ENCODE measurements around the gene SYAP1. TPM values are rescaled to one million over a fixed set of nuclear protein-coding genes. Genes with fewer than 3 reads are reported as not detected.

Gene SYAP1
- total and polyA plus RNA-seq, 2 experiments from 2014 or later = 18.0 to 48.3 TPM

- Histone ChIP-seq H3K9me2 (ENCODE audit: insufficient read depth) (no peaks in the 10 kb centered on the region), H3K27me3 (ENCODE audit: insufficient read depth) (no peaks in the 10 kb centered on the region), H3K4me1 (ENCODE audit: insufficient read depth) (no peaks in the 10 kb centered on the region), H3F3A (replicated peaks; ENCODE audit: low read depth) (no peaks in the 10 kb centered on the region), H2AFZ (no peak overlapping the region), H3K4me3 (no peak overlapping the region), H3K79me2 (replicated peaks; ENCODE audit: insufficient read depth) (no peaks in the 10 kb centered on the region), H4K20me1 (replicated peaks; ENCODE audit: insufficient read depth) (no peaks in the 10 kb centered on the region), H3K4me2 (no peak overlapping the region), H3K27ac (ENCODE audit: low read depth) (no peak overlapping the region), H3K36me3 (ENCODE audit: insufficient read depth) (no peaks in the 10 kb centered on the region; the same call in 1 of the 2 replicates)
- H3K36me3 Mint-ChIP-seq (ENCODE audit: low read depth) = peaks cover 72% of the 10 kb centered on the region
- no peaks in the 10 kb centered on the region for H3K9me3 Mint-ChIP-seq
- no peaks in the 10 kb centered on the region for H3K27me3 Mint-ChIP-seq (ENCODE audit: insufficient read depth, low read depth, poor library complexity)
- no peak for TF ChIP-seq CREB1 (CRISPR knock-in tag; IDR thresholded peaks at IDR 0.05; ENCODE audit: low read depth)
- TF ChIP-seq NANOG (IDR thresholded peaks at IDR 0.05; ENCODE audit: borderline replicate concordance) = no peak
- no peak for TF ChIP-seq STAT1 (IDR thresholded peaks at IDR 0.05; ENCODE audit: unreplicated experiment)
- no peak for TF ChIP-seq ZNF114 (CRISPR knock-in tag; IDR thresholded peaks at IDR 0.05)
- no peak for TF ChIP-seq EZH2 (IDR thresholded peaks at IDR 0.05; ENCODE audit: low read depth, unreplicated experiment)
- no peak for TF ChIP-seq ZNF331 (CRISPR knock-in tag; IDR thresholded peaks at IDR 0.05; ENCODE audit: low read depth)
- TF ChIP-seq REST (IDR thresholded peaks at IDR 0.05; ENCODE audit: unreplicated experiment) = no peak
- TF ChIP-seq POLR2AphosphoS5 (IDR thresholded peaks at IDR 0.05; ENCODE audit: low read depth) = no peak
- TF ChIP-seq JUNB (IDR thresholded peaks at IDR 0.05; ENCODE audit: unreplicated experiment) = no peak
- TF ChIP-seq, protein P1, sequence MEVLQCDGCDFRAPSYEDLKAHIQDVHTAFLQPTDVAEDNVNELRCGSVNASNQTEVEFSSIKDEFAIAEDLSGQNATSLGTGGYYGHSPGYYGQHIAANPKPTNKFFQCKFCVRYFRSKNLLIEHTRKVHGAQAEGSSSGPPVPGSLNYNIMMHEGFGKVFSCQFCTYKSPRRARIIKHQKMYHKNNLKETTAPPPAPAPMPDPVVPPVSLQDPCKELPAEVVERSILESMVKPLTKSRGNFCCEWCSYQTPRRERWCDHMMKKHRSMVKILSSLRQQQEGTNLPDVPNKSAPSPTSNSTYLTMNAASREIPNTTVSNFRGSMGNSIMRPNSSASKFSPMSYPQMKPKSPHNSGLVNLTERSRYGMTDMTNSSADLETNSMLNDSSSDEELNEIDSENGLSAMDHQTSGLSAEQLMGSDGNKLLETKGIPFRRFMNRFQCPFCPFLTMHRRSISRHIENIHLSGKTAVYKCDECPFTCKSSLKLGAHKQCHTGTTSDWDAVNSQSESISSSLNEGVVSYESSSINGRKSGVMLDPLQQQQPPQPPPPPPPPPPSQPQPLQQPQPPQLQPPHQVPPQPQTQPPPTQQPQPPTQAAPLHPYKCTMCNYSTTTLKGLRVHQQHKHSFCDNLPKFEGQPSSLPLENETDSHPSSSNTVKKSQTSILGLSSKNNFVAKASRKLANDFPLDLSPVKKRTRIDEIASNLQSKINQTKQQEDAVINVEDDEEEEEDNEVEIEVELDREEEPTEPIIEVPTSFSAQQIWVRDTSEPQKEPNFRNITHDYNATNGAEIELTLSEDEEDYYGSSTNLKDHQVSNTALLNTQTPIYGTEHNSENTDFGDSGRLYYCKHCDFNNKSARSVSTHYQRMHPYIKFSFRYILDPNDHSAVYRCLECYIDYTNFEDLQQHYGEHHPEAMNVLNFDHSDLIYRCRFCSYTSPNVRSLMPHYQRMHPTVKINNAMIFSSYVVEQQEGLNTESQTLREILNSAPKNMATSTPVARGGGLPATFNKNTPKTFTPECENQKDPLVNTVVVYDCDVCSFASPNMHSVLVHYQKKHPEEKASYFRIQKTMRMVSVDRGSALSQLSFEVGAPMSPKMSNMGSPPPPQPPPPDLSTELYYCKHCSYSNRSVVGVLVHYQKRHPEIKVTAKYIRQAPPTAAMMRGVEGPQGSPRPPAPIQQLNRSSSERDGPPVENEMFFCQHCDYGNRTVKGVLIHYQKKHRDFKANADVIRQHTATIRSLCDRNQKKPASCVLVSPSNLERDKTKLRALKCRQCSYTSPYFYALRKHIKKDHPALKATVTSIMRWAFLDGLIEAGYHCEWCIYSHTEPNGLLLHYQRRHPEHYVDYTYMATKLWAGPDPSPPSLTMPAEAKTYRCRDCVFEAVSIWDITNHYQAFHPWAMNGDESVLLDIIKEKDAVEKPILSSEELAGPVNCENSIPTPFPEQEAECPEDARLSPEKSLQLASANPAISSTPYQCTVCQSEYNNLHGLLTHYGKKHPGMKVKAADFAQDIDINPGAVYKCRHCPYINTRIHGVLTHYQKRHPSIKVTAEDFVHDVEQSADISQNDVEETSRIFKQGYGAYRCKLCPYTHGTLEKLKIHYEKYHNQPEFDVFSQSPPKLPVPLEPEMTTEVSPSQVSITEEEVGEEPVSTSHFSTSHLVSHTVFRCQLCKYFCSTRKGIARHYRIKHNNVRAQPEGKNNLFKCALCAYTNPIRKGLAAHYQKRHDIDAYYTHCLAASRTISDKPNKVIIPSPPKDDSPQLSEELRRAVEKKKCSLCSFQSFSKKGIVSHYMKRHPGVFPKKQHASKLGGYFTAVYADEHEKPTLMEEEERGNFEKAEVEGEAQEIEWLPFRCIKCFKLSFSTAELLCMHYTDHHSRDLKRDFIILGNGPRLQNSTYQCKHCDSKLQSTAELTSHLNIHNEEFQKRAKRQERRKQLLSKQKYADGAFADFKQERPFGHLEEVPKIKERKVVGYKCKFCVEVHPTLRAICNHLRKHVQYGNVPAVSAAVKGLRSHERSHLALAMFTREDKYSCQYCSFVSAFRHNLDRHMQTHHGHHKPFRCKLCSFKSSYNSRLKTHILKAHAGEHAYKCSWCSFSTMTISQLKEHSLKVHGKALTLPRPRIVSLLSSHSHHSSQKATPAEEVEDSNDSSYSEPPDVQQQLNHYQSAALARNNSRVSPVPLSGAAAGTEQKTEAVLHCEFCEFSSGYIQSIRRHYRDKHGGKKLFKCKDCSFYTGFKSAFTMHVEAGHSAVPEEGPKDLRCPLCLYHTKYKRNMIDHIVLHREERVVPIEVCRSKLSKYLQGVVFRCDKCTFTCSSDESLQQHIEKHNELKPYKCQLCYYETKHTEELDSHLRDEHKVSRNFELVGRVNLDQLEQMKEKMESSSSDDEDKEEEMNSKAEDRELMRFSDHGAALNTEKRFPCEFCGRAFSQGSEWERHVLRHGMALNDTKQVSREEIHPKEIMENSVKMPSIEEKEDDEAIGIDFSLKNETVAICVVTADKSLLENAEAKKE (CRISPR knock-in tag; IDR thresholded peaks at IDR 0.05) = no peak
- no peak for TF ChIP-seq ETS1 (IDR thresholded peaks at IDR 0.05)
- no peak for TF ChIP-seq EZH2phosphoT487 (IDR thresholded peaks at IDR 0.05; ENCODE audit: unreplicated experiment)
- TF ChIP-seq, protein P2, sequence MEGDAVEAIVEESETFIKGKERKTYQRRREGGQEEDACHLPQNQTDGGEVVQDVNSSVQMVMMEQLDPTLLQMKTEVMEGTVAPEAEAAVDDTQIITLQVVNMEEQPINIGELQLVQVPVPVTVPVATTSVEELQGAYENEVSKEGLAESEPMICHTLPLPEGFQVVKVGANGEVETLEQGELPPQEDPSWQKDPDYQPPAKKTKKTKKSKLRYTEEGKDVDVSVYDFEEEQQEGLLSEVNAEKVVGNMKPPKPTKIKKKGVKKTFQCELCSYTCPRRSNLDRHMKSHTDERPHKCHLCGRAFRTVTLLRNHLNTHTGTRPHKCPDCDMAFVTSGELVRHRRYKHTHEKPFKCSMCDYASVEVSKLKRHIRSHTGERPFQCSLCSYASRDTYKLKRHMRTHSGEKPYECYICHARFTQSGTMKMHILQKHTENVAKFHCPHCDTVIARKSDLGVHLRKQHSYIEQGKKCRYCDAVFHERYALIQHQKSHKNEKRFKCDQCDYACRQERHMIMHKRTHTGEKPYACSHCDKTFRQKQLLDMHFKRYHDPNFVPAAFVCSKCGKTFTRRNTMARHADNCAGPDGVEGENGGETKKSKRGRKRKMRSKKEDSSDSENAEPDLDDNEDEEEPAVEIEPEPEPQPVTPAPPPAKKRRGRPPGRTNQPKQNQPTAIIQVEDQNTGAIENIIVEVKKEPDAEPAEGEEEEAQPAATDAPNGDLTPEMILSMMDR (conservative IDR thresholded peaks at IDR 0.05; ENCODE audit: low read depth in 2 of 2) = no peak
- H3K4me3 Mint-ChIP-seq = no peak overlapping the region
- DNase-seq (ENCODE audit: low spot score) (no peak), ATAC-seq (no peak)
- H3K4me1 Mint-ChIP-seq = no peaks in the 10 kb centered on the region
- H3K27ac Mint-ChIP-seq = no peak overlapping the region
These were observed 31.9 kb upstream of the SYAP1 start for GRCh38 chrX:16687514-16687913.
